Measurements from ENCODE around the gene THSD4.

THSD4 gene

DNA sequence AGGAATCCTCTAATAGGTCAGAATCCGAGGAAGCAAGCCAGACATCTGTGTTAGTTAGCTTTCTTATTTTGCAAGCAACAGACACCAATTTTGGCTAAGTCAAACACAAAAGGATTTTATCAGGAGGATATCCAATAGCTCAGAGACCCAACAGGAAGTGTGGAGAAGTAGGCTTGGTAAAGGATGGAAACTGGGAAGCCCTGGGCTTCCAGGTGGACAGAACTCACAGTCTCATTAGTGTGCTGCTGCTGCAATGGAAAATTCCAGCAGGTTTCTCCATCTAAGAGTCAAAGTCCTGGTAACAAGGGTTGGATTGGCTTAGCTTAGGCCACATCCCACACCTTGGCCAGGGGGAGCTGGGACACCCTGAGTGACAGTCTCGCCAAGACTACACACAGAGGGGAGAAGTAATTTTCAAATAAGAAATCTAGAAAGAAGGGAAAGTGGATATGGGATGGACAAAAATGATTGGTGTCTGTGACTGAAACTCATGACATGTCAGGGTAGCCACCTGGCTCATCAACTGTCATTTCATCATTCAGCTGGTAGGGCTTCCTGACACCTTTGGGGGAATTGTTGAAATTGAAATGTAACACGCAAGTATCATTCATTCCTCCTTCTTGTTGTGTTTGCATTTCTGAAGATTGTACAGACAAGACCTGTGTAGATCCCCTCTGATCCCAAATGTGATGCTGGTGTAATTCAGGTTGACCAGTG, 158.6 kb downstream of the THSD4 start:
- no peak for DNase-seq

DNA sequence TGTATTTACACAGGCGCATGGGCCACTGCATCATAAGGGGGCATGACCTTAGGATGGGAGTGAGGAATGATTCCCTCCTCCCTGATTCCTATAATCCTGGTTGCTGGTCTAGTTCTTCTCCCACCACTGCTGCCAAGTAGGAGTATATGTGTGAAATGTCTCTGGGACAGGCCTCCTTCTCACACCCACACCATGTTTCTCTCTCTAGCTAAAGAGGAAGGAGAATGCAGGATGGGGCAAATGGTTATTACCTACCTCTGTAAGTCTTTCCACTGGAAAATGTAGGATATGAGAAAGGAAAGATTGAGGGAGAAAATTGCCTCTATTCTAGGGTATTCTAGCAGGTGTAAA, 159.2 kb downstream of the THSD4 start:
- DNase-seq: no peak

DNA sequence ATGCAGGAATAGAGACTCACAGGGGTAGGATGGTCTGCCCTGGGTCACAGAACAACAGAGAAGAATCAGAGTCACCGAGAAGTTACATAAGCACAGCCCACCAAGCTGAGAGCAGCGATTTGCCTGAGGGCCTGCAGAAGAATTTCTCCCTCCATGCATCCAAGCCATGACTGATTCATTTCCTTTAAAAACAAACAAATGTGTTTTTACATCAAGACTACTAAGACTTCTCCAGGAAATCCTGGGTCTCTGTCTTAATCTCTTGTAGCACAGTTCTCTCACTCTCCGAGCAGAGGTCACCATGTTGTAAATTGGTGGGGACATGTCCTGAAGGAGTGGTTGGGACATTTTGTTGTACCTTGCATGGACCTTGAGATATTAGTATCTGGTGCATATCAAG, 159.8 kb downstream of the THSD4 start:
- DNase-seq: no peak

DNA sequence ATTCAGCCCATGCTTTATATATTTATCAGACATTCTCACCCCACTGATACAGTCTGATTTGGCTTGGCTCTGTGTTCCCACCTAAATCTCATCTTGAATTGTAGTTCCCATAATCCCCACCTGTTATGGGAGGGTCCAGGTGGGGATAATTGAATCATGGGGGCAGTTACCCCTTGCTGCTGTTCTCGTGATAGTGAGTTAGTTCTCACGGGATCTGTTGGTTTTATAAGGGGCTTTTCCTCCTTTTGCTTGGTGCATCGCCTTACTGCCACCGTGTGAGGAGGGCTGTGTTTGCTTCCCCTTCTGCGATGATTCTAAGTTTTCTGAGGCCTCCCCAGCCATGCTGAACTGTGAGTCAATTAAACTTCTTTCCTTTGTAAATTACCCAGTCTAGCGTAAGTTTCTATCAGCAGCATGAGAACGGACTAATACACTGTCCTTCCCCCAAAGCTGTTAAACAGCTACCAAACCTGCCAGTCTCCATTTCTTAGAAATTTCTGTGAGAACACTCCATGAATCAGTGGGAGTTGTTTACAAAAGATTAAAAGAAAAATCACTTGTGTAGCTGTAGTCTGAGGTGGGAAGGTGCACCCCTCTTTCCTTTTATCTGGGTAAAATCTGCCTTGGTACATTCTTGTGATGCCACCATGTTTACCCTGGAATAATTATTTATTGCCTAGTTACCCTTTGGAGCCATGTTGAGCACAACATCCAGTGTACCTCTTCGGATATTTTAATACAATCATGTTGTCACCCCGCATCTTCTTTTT, 160.5 kb downstream of the THSD4 start:
- DNase-seq: no peak

- no peak for DNase-seq
Observed at GRCh38 chr15:71276336-71276665, 161.0 kb downstream of the THSD4 start.

GRCh38 chr15:71278989-71279756, 163.9 kb downstream of the THSD4 start:
- no peak for DNase-seq

GRCh38 chr15:71279757-71280141, 164.5 kb downstream of the THSD4 start:
- no peak for DNase-seq

DNA sequence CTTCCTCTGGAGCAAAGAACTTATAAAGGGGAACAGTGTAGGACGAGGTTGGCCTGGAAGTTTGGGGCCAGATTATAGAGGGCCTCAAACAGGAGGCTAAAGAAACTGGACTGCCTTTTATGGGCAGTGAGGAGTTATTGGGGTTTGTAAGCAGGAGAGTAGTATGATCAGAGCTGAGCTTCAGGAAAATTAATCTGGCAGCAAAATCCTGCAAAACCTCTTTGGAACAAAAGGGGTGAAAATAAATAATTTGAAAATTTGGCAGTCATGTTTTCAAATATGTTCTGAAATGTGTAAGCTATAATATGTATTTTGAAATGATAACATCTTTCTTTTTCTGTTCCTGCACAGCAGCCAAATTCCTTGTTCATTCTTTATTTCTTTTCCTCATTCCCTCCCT, 164.9 kb downstream of the THSD4 start:
- no peak for DNase-seq

- DNase-seq: no peak
Observed at GRCh38 chr15:71281256-71281655, 166.0 kb downstream of the THSD4 start.

DNA sequence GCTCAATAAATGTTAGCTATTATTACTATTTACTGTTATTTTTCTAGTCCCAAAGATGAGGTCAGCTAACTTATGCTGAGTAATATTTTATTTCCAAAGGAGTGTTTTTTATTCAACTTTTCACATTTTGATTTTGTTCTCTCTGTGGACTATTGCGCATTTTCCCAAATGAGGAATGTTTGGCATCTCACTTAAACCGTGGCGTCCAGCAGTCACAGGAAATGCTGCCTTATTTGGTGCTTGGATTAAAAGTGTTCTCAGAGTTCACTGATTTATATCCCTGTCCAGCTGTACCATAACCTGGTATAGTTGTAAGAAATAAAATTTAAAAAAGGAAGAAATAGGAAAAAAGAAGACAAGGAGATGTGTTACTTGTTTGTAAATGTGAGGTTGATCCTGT, 166.8 kb downstream of the THSD4 start:
- DNase-seq: no peak

DNA sequence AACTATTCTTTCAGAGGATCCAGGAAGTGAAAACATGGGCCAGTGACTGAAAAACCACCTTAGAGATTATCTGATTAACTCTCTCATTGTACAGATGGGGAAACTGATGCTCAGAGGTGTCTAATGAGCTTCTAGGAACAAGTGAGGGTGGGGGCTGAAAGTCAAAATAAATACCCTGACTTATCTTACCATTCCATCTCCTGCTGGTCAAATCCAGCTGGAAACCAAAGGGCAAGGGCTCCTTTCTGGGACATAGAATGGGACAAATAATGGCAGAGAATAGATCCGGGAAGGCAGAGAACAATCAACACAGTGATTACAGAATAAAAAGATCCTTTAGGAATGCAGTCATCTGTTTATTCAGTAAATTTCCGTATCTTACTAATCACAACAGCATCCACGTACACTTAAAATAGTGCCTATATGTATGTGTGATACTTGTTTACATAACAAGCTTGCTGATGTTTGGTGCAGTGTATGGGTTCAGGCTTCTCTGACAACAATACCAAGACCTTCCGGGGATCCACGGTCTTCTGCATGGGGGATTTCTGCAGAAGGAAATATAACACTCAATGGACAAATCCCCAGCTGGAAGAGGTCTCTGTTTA, 173.2 kb downstream of the THSD4 start:
- no peak for DNase-seq

DNA sequence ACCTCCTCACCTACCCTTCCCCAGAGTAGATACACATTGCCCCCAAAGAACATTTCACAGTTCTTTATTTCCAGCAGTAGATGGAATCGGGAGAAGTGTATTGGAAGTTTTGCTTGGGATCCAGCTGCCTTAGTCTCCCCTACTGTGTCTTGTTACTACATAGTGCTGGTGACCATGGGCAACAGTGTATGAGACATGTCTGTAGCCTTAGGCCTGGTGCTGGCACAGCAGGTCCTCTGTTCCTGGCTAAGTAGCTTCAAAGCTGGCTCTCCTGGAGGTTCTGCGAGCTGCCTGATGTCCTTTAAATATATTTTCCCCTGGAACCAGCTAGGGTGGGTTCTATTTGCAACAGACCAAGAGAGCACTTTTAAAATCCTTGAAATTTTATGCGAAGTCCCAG, 174.7 kb downstream of the THSD4 start:
- no peak for DNase-seq

- no peak for DNase-seq
Observed at GRCh38 chr15:71290881-71291635, 175.8 kb downstream of the THSD4 start.

DNA sequence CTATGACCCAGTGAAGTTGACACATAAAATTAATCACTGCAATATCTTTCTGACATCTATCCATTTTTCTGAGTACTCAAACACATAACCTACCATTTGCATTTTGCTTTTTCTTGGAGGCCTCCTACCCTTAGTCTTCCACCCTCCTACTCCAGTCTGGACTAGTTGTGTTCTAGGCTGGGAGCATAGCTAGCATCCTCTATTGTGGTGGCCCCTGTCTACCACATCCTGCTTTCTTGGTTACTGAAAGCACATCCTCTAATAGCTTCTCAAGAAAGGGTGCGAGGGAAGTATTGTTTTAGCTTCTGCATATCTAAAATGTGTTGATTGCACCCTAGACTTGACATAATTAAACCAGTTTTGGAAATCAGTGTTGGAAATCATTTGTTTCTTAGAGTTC, 176.5 kb downstream of the THSD4 start:
- no peak for DNase-seq

DNA sequence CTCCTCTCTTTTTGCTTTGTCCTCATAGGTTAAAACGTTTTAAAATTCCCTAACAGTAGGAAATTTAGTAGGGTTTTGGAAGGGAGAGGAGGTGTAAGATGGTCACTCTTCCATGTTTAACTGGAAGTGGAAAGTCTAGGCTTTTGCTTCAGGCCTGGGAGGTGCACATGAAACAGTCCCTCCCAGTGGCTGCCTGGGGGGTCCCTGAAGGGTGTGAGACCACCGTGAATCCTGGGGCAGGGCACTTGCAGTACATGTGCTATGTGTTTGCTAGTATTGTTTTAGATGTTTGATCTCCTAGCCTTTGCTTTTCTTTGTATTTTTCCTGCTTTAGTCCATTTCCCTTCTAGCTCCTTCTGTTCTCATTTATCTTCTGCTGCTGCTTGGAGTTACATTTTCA, 178.5 kb downstream of the THSD4 start:
- DNase-seq: no peak

GRCh38 chr15:71294251-71294910, 179.1 kb downstream of the THSD4 start:
- no peak for DNase-seq

- DNase-seq: no peak
Observed at GRCh38 chr15:71294911-71295602, 179.8 kb downstream of the THSD4 start.

DNA sequence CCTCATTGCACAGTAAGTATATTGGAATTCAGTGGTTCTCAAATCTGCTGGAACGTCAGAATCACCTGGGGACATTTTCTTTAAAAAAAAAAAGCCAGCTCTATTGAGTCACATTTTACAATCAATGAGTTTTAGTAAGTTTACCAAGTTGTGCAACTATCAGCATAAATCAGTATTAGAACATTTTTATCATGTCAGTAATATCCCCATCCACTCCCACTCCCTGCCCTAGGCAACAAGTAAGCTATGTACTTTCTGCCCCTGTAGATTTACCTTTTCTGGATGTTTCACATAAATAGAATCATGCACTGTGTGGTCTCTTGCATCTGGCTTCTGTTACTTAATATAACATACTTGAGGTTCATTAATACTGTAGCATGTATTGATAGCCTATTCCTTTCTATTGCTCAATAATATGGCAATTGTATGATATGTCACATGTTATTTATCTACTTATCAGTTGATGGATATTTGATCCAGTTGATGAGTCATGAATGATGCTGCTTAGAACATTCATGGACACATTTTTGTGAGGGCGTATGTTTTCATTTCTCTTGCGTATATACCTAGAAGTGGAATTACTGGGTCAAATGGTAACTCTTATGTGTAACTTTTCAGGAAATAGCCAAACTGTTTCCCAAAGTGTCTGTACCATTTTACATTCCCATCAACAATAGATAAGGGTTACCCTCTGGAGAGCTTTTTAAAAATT, 180.5 kb downstream of the THSD4 start:
- DNase-seq: no peak

DNA sequence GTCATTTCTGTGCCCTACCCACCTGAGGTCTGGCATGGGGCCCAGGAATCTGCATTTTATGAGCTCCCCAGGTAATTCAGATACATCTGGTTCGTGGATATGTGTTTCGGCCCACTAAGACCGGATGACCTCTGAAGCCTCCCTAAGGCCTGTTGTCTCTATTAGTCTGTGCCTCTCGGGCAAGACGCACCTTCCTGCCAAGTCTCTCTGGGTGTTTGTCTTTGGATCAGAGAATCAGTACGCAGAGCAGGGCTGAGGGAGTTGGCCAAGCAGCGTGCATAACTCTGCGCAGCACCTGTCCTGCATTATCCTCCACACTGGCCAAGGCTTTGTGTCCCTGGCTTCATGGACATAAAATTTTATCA, 181.0 kb downstream of the THSD4 start:
- no peak for DNase-seq

- DNase-seq: no peak
Observed at GRCh38 chr15:71301958-71302621, 186.8 kb downstream of the THSD4 start.
